Measurements from ENCODE around the gene MICAL2. TPM values are rescaled to one million over a fixed set of nuclear protein-coding genes. Genes with fewer than 3 reads are reported as not detected.

MICAL2 gene
- total RNA-seq, 2 donors from 2014 or later, result 1.5 to 1.9 TPM

- no peak overlapping the region for H3K27ac ChIP-seq (ENCODE audit: low read depth, low read length)
- Mint-ChIP-seq H3K4me3 (no peak overlapping the region), H3K27me3 (ENCODE audit: insufficient read depth) (peaks cover 4% of the 10 kb centered on the region), H3K4me1 (peaks cover 3% of the 10 kb centered on the region), H3K36me3 (ENCODE audit: low read depth) (no peaks in the 10 kb centered on the region), H3K27ac (no peak overlapping the region), H3K9me3 (no peaks in the 10 kb centered on the region)
- no peak for TF ChIP-seq CTCF (conservative IDR thresholded peaks at IDR 0.05)
- H3K4me1 ChIP-seq (ENCODE audit: control insufficient read depth, insufficient read depth, low read length), result no peaks in the 10 kb centered on the region
- no peaks in the 10 kb centered on the region for H3K27me3 ChIP-seq (ENCODE audit: control insufficient read depth, insufficient read depth, low read length, poor library complexity, severe bottlenecking)
- no peak for DNase-seq
- H3K4me3 ChIP-seq (ENCODE audit: low read length), result no peak overlapping the region
- H3K9ac ChIP-seq (ENCODE audit: extremely low read depth, low read length, poor library complexity, severe bottlenecking), result no peak overlapping the region
- H3K9me3 ChIP-seq (ENCODE audit: control insufficient read depth, low read length), result no peaks in the 10 kb centered on the region
- WGBS, 2 experiments (ENCODE audit: insufficient coverage in 1 of 2, insufficient read length in 1 of 2), result 95 to 100% methylated on average over 1 to 3 of the region's 4 CpGs
- no peaks in the 10 kb centered on the region for H3K36me3 ChIP-seq (ENCODE audit: control insufficient read depth, insufficient read depth, low read length)
These were observed 122.6 kb downstream of the MICAL2 start for GRCh38 chr11:12232817-12233601.

- H3K36me3 Mint-ChIP-seq (ENCODE audit: low read depth), result no peaks in the 10 kb centered on the region
- H3K4me3 Mint-ChIP-seq, result no peak overlapping the region
- DNase-seq, result no peak
- Histone ChIP-seq H3K27ac (ENCODE audit: low read depth, low read length) (no peak overlapping the region), H3K36me3 (ENCODE audit: control insufficient read depth, insufficient read depth, low read length) (no peaks in the 10 kb centered on the region), H3K4me1 (ENCODE audit: control insufficient read depth, insufficient read depth, low read length) (no peaks in the 10 kb centered on the region), H3K27me3 (ENCODE audit: control insufficient read depth, insufficient read depth, low read length, poor library complexity, severe bottlenecking) (no peaks in the 10 kb centered on the region), H3K4me3 (ENCODE audit: low read length) (no peak overlapping the region), H3K9me3 (ENCODE audit: control insufficient read depth, low read length) (no peaks in the 10 kb centered on the region), H3K9ac (ENCODE audit: extremely low read depth, low read length, poor library complexity, severe bottlenecking) (no peak overlapping the region)
- 78 to 100% methylated on average over 1 of the region's 1 CpG for WGBS, 2 experiments (ENCODE audit: insufficient coverage in 1 of 2, insufficient read length in 1 of 2)
- H3K4me1 Mint-ChIP-seq, result peaks cover 3% of the 10 kb centered on the region
- peaks cover 4% of the 10 kb centered on the region for H3K27me3 Mint-ChIP-seq (ENCODE audit: insufficient read depth)
- no peaks in the 10 kb centered on the region for H3K9me3 Mint-ChIP-seq
- no peak overlapping the region for H3K27ac Mint-ChIP-seq
- TF ChIP-seq CTCF (conservative IDR thresholded peaks at IDR 0.05), result no peak
These were observed 123.2 kb downstream of the MICAL2 start for GRCh38 chr11:12233602-12233925.

GRCh38 chr11:12234221-12234620 lies 123.8 kb downstream of the MICAL2 start:
- H3K27ac Mint-ChIP-seq, result no peak overlapping the region
- H3K36me3 ChIP-seq (ENCODE audit: control insufficient read depth, insufficient read depth, low read length), result no peaks in the 10 kb centered on the region
- 78% methylated on average over 1 of the region's 1 CpG; no CpG with 5 or more reads in 1 of the 2 experiments for WGBS, 2 experiments (ENCODE audit: insufficient coverage in 1 of 2, insufficient read length in 1 of 2)
- peaks cover 3% of the 10 kb centered on the region for H3K4me1 Mint-ChIP-seq
- H3K4me3 Mint-ChIP-seq, result no peak overlapping the region
- no peak overlapping the region for H3K4me3 ChIP-seq (ENCODE audit: low read length)
- no peak overlapping the region for H3K9ac ChIP-seq (ENCODE audit: extremely low read depth, low read length, poor library complexity, severe bottlenecking)
- no peaks in the 10 kb centered on the region for H3K9me3 ChIP-seq (ENCODE audit: control insufficient read depth, low read length)
- no peak overlapping the region for H3K27ac ChIP-seq (ENCODE audit: low read depth, low read length)
- H3K4me1 ChIP-seq (ENCODE audit: control insufficient read depth, insufficient read depth, low read length), result no peaks in the 10 kb centered on the region
- H3K27me3 ChIP-seq (ENCODE audit: control insufficient read depth, insufficient read depth, low read length, poor library complexity, severe bottlenecking), result no peaks in the 10 kb centered on the region
- peaks cover 4% of the 10 kb centered on the region for H3K27me3 Mint-ChIP-seq (ENCODE audit: insufficient read depth)
- DNase-seq, result no peak
- TF ChIP-seq CTCF (conservative IDR thresholded peaks at IDR 0.05), result no peak
- no peaks in the 10 kb centered on the region for H3K9me3 Mint-ChIP-seq
- H3K36me3 Mint-ChIP-seq (ENCODE audit: low read depth), result no peaks in the 10 kb centered on the region
